ENCODE results near the gene SECISBP2L. TPM values are rescaled to one million over a fixed set of nuclear protein-coding genes. Genes with fewer than 3 reads are reported as not detected.
A peak's percentile ranks its signal among the peaks of the same experiment; 100 is the strongest.

SECISBP2L gene
- total and polyA plus RNA-seq, 9 of the 15 experiments (the other 6 are each of a cell fraction or from before 2014, with no cell fraction given): 0.55 to 14.1 (median 10.4) TPM

- TF ChIP-seq ZNF318 (IDR thresholded peaks at IDR 0.05; ENCODE audit: borderline replicate concordance in 1 of 2, low read depth in 1 of 2) (no peak), SPI1 (IDR thresholded peaks at IDR 0.05; ENCODE audit: borderline replicate concordance, low read depth, low read length) (peak; percentile 34; the same call in 1 of the 2 replicates), RBM17 (IDR thresholded peaks at IDR 0.05; ENCODE audit: borderline replicate concordance, low read depth, low read length) (no peak), NFE2L1 (tag; IDR thresholded peaks at IDR 0.05; ENCODE audit: borderline replicate concordance, low read depth) (no peak), ZNF668 (CRISPR knock-in tag; IDR thresholded peaks at IDR 0.05) (no peak), TCF3 (CRISPR knock-in tag; IDR thresholded peaks at IDR 0.05) (peak; percentile 14; the same call in 1 of the 2 replicates), CBFA2T3 (IDR thresholded peaks at IDR 0.05) (0 out of 2 replicates have a peak, but pooled peaks have one; percentile 9), TEAD4 (IDR thresholded peaks at IDR 0.05; ENCODE audit: low read length) (peak; percentile 8; the same call in 1 of the 2 replicates), TEAD4 (CRISPR knock-in tag; IDR thresholded peaks at IDR 0.05; ENCODE audit: borderline replicate concordance) (no peak), SMAD2 (IDR thresholded peaks at IDR 0.05; ENCODE audit: low read depth, low read length) (no peak), GATAD2B (IDR thresholded peaks at IDR 0.05; ENCODE audit: borderline replicate concordance) (no peak), ZKSCAN3 (CRISPR knock-in tag; IDR thresholded peaks at IDR 0.05) (no peak), ZNF512 (tag; IDR thresholded peaks at IDR 0.05) (peak; percentile 90), U2AF2 (optimal IDR thresholded peaks at IDR 0.05; ENCODE audit: low read depth, low read length) (no peak), MXD1 (CRISPR knock-in tag; IDR thresholded peaks at IDR 0.05; ENCODE audit: borderline replicate concordance, poor library complexity, severe bottlenecking) (no peak), PHF8 (IDR thresholded peaks at IDR 0.05; ENCODE audit: borderline replicate concordance, low read length) (no peak), XRCC5 (IDR thresholded peaks at IDR 0.05; ENCODE audit: low read depth, low read length) (no peak)
These were observed 17.4 kb upstream of the SECISBP2L start (continued) for GRCh38 chr15:49063402-49064280.
